Fibroblast of skin of left quadriceps (primary cell): ENCODE results near the gene LINGO3.
"Not testable (repeated sequence)": the region's sequence is repeated elsewhere in the genome, so short reads cannot be mapped to it uniquely, and the experiment has no call there.

Experiments used
- DNase-seq, 2 experiments: peaks; one replicate each; pipeline ENCODE4 v3.0.0-alpha.2; 2013; ENCODE audit warnings: low read depth in 2 of 2

The LINGO3 gene

GRCh38 chr19:2282062-2282861 lies 25.7 kb downstream of the LINGO3 start, which contains the start of gene PEAK3:
PEAK3 (minus strand) TSS chr19:2282175; CDS start chr19:2280931, 1,244 bp downstream.
- DNase-seq = no peak

GRCh38 chr19:2281265-2282061 lies 26.5 kb downstream of the LINGO3 start:
- DNase-seq = not testable (repeated sequence)

GRCh38 chr19:2280633-2281264 lies 27.2 kb downstream of the LINGO3 start:
- DNase-seq = no peak

GRCh38 chr19:2278459-2279158 lies 29.3 kb downstream of the LINGO3 start:
- DNase-seq = no peak

GRCh38 chr19:2277138-2277537 lies 30.8 kb downstream of the LINGO3 start:
- no peak for DNase-seq

GRCh38 chr19:2276429-2276986 lies 31.4 kb downstream of the LINGO3 start:
- DNase-seq = no peak

GRCh38 chr19:2275588-2276428 lies 32.1 kb downstream of the LINGO3 start:
- no peak for DNase-seq

- DNase-seq = peak; percentile 36 to 42
Observed at GRCh38 chr19:2274931-2275535, 32.9 kb downstream of the LINGO3 start.

- no peak for DNase-seq
Observed at GRCh38 chr19:2274185-2274711, 33.7 kb downstream of the LINGO3 start.

- peak in 1 of 2 experiments; percentile 36 for DNase-seq
Observed at GRCh38 chr19:2273356-2274184, 34.4 kb downstream of the LINGO3 start.

- DNase-seq = peak; percentile 28 to 36
Observed at GRCh38 chr19:2271234-2272103, 36.5 kb downstream of the LINGO3 start.

GRCh38 chr19:2270423-2271233 lies 37.3 kb downstream of the LINGO3 start:
- peak; percentile 59 to 65 for DNase-seq

GRCh38 chr19:2270157-2270422 lies 37.9 kb downstream of the LINGO3 start:
- no peak for DNase-seq

- DNase-seq = peak; percentile 94 to 95
Observed at GRCh38 chr19:2269244-2270156, 38.5 kb downstream of the LINGO3 start.

GRCh38 chr19:2268861-2269243 lies 39.1 kb downstream of the LINGO3 start:
- no peak for DNase-seq

- no peak for DNase-seq
Observed at GRCh38 chr19:2268480-2268830, 39.5 kb downstream of the LINGO3 start.
